GM18505 (cell line): ENCODE measurements around the gene ARID4B.
"Not testable (repeated sequence)": the region's sequence is repeated elsewhere in the genome, so short reads cannot be mapped to it uniquely, and the experiment has no call there.

Experiments used
- ATAC-seq: cut with Tn5 transposase; IDR thresholded peaks from one replicate; pipeline ENCODE4 v1.9.1; 2021; ENCODE audit not compliant: unreplicated experiment
- POLR2A ChIP-seq: IDR thresholded peaks from 4 replicates; pipeline ENCODE4 v1.6.1; 2011; ENCODE audit warnings: borderline replicate concordance; ENCODE audit not compliant: insufficient read depth, insufficient read length; ENCODE audit errors: extremely low read depth

Gene ARID4B

GRCh38 chr1:235325139-235325538 lies 2.8 kb downstream of the ARID4B start:
- ATAC-seq = no peak
- TF ChIP-seq POLR2A = no peak

GRCh38 chr1:235324296-235324695 lies 3.7 kb downstream of the ARID4B start:
- no peak for ATAC-seq
- TF ChIP-seq POLR2A = no peak

GRCh38 chr1:235320521-235321179 lies 7.3 kb downstream of the ARID4B start:
- no peak for TF ChIP-seq POLR2A
- no peak for ATAC-seq

- no peak for TF ChIP-seq POLR2A
- ATAC-seq = no peak
Measured at GRCh38 chr1:235319255-235319654, 8.7 kb downstream of the ARID4B start.

GRCh38 chr1:235317168-235317567 lies 10.8 kb downstream of the ARID4B start:
- ATAC-seq = no peak
- TF ChIP-seq POLR2A = no peak

- no peak for ATAC-seq
- no peak for TF ChIP-seq POLR2A
Measured at GRCh38 chr1:235315735-235316134, 12.2 kb downstream of the ARID4B start.

- no peak for ATAC-seq
- no peak for TF ChIP-seq POLR2A
Measured at GRCh38 chr1:235315173-235315572, 12.8 kb downstream of the ARID4B start.

GRCh38 chr1:235313931-235314678 lies 13.9 kb downstream of the ARID4B start:
- no peak for ATAC-seq
- TF ChIP-seq POLR2A = no peak

- ATAC-seq = no peak
- no peak for TF ChIP-seq POLR2A
Measured at GRCh38 chr1:235313262-235313661, 14.7 kb downstream of the ARID4B start.

GRCh38 chr1:235309206-235309605 lies 18.8 kb downstream of the ARID4B start:
- ATAC-seq = not testable (repeated sequence)

GRCh38 chr1:235307158-235308124 lies 20.5 kb downstream of the ARID4B start:
- TF ChIP-seq POLR2A = no peak
- ATAC-seq = no peak

GRCh38 chr1:235304549-235305451 lies 23.2 kb downstream of the ARID4B start:
- ATAC-seq = no peak
- TF ChIP-seq POLR2A = no peak
